ENCODE results near the gene SEC23A. TPM values are rescaled to one million over a fixed set of nuclear protein-coding genes. Genes with fewer than 3 reads are reported as not detected.
"Not testable (repeated sequence)": the region's sequence is repeated elsewhere in the genome, so short reads cannot be mapped to it uniquely, and the experiment has no call there.

The SEC23A gene
- total RNA-seq, 1 donor from 2014 or later, result 107 TPM

DNA sequence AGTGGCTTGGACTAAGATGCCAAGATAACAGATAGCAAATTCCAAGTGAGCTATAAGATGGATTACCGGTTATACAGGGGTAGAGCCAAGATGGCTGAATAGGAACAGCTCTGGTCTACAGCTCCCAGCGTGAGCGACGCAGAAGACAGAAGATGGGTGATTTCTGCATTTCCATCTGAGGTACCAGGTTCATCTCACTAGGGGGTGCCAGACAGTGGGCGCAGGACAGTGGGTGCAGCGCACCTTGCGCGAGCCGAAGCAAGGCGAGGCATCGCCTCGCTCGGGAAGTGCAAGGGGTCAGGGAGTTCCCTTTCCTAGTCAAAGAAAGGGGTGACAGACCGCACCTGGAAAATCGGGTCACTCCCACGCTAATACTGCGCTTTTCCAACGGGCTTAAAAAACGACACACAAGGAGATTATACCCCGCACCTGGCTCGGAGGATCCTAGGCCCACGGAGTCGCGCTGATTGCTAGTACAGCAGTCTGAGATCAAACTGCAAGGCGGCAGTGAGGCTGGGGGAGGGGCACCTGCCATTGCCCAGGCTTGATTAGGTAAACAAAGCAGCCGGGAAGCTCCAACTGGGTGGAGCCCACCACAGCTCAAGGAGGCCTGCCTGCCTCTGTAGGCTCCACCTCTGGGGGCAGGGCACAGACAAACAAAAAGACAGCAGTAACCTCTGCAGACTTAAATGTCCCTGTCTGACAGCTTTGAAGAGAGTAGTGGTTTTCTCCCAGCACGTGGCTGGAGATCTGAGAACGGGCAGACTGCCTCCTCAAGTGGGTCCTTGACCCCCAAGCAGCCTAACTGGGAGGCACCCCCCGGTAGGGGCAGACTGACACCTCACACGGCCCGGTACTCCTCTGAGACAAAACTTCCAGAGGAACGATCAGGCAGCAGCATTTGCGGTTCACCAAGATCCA is 85.7 kb downstream of the SEC23A start:
- not testable (repeated sequence) for H3K27me3 Mint-ChIP-seq (ENCODE audit: low read depth); H3K36me3 Mint-ChIP-seq; H3K4me1 Mint-ChIP-seq
- peaks cover 11% of the 10 kb centered on the region for H3K9me3 Mint-ChIP-seq
- H3K4me3 Mint-ChIP-seq, result peak overlapping the region; percentile 71
- peak in 1 of 2 experiments; percentile 49 for DNase-seq (ENCODE audit: low spot score in 2 of 2, unreplicated experiment in 2 of 2)
- peak overlapping the region; percentile 21 for H3K27ac Mint-ChIP-seq
- TF ChIP-seq CTCF (IDR thresholded peaks at IDR 0.05; ENCODE audit: unreplicated experiment), result peak; percentile 41

DNA sequence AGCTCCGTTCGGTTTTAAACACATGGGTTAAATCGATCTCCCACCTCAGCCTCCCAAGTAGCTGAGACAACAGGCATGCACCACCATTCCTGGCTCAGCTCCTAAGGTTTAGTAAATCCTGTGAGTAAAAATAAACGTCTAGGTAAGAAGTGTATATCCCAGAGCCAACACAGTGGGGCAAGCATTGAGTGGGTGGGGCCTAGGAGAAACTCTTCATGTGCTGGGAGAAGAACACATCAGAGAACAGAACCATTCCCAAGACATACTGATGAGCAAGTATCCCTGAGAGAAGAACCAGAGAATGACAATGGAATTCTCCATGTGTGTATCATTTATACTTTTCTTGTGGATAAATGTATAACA is 86.3 kb downstream of the SEC23A start:
- Mint-ChIP-seq H3K4me1 (peaks cover 10% of the 10 kb centered on the region), H3K9me3 (peaks cover 11% of the 10 kb centered on the region), H3K4me3 (peak overlapping the region; percentile 71), H3K27ac (no peak overlapping the region), H3K36me3 (peaks cover 7% of the 10 kb centered on the region), H3K27me3 (ENCODE audit: low read depth) (no peaks in the 10 kb centered on the region)
- no peak for DNase-seq (ENCODE audit: low spot score in 2 of 2, unreplicated experiment in 2 of 2)
- TF ChIP-seq CTCF (IDR thresholded peaks at IDR 0.05; ENCODE audit: unreplicated experiment), result no peak

DNA sequence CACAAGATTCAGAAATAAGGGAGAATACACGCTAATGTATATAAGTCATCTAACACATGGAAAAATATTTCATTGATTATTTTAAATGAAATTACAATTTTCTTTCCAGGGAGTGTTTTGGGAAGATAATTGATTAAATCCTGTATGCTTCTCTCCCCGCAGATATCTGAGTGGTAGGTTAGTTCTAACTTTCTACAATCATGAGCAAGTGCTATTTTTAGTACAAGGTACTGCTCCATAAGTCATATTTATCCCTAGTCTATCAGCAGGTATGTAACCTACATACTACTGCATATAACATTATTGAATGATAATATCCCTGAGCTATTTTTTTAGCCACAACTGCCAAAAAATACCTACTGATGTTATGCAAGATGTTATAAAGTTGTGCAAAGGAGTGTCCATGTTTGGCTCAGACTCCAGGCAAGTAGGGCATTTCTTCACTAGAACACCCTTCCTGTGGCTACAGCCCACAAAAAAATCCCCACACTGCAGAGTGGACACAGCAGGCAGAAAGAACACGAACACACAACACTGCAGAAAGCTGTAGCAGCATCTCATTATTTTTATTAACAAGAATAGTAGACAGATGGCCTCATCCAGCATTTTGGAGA is 87.0 kb downstream of the SEC23A start:
- no peak overlapping the region for H3K4me3 Mint-ChIP-seq
- no peak overlapping the region for H3K27ac Mint-ChIP-seq
- no peak for DNase-seq (ENCODE audit: low spot score in 2 of 2, unreplicated experiment in 2 of 2)
- H3K4me1 Mint-ChIP-seq, result peaks cover 10% of the 10 kb centered on the region
- no peaks in the 10 kb centered on the region for H3K27me3 Mint-ChIP-seq (ENCODE audit: low read depth)
- H3K9me3 Mint-ChIP-seq, result peaks cover 11% of the 10 kb centered on the region
- peaks cover 7% of the 10 kb centered on the region for H3K36me3 Mint-ChIP-seq
- TF ChIP-seq CTCF (IDR thresholded peaks at IDR 0.05; ENCODE audit: unreplicated experiment), result no peak

- peak; percentile 64 for TF ChIP-seq CTCF (IDR thresholded peaks at IDR 0.05; ENCODE audit: unreplicated experiment)
- H3K36me3 Mint-ChIP-seq, result peaks cover 7% of the 10 kb centered on the region
Measured at GRCh38 chr14:39015360-39015961, 87.6 kb downstream of the SEC23A start.

GRCh38 chr14:39014460-39014859 is 88.6 kb downstream of the SEC23A start:
- no peaks in the 10 kb centered on the region for H3K27me3 Mint-ChIP-seq (ENCODE audit: low read depth)
- peaks cover 10% of the 10 kb centered on the region for H3K4me1 Mint-ChIP-seq
- no peak for TF ChIP-seq CTCF (IDR thresholded peaks at IDR 0.05; ENCODE audit: unreplicated experiment)
- peaks cover 3% of the 10 kb centered on the region for H3K36me3 Mint-ChIP-seq
- H3K27ac Mint-ChIP-seq, result no peak overlapping the region
- H3K4me3 Mint-ChIP-seq, result no peak overlapping the region
- DNase-seq (ENCODE audit: low spot score in 2 of 2, unreplicated experiment in 2 of 2), result no peak
- peaks cover 4% of the 10 kb centered on the region for H3K9me3 Mint-ChIP-seq

More at GRCh38 chr14:39015360-39015961, 87.6 kb downstream of the SEC23A start:
- H3K27ac Mint-ChIP-seq, result no peak overlapping the region
- H3K9me3 Mint-ChIP-seq, result peaks cover 11% of the 10 kb centered on the region
- H3K27me3 Mint-ChIP-seq (ENCODE audit: low read depth), result no peaks in the 10 kb centered on the region
- H3K4me1 Mint-ChIP-seq, result peaks cover 10% of the 10 kb centered on the region
- H3K4me3 Mint-ChIP-seq, result no peak overlapping the region
- DNase-seq (ENCODE audit: low spot score in 2 of 2, unreplicated experiment in 2 of 2), result no peak

DNA sequence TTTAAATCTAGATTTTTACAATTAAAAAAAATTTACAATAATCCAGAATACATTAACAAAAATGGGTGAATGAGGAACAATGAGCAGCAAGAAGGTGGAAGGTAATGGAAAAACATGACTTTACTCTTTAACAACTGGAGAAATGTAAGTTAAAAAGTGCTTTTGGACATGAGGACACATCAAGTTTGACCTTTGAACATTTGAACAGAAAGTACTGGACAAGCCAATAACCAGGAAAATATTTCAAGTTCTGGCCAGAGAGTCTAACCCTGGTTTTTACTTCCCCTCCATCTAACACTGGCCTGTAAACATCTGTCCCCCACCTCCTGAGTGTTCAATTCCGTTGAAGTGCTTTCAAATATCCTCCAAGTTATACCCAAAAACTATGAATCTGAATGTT is 94.1 kb downstream of the SEC23A start:
- H3K27ac Mint-ChIP-seq; H3K27me3 Mint-ChIP-seq (ENCODE audit: low read depth); DNase-seq (ENCODE audit: low spot score in 2 of 2, unreplicated experiment in 2 of 2); H3K4me3 Mint-ChIP-seq; H3K4me1 Mint-ChIP-seq; H3K36me3 Mint-ChIP-seq; H3K9me3 Mint-ChIP-seq: not testable (repeated sequence)

Data from mesothelial cell of epicardium (in vitro differentiated cells).